GM23338 (cell line): ENCODE measurements around the gene MPRIP.

Experiments used
- POLR2AphosphoS5 ChIP-seq: IDR thresholded peaks from 2 replicates; pipeline ENCODE4 v1.6.1; 2016; ENCODE audit warnings: antibody characterized with exemption, low read depth
- TF ChIP-seq, protein P1 (sequence below), 2 experiments: fragments of 200-600 bp in 1 of 2; sonication (generic) in 1 of 2; conservative IDR thresholded peaks; 2 replicates each; pipeline versions ENCODE4 v1.5.1 to v1.6.1; 2016 to 2017; ENCODE audit warnings: antibody characterized with exemption in 2 of 2, low read depth in 2 of 2, mild to moderate bottlenecking in 2 of 2, moderate library complexity in 1 of 2

DNA sequence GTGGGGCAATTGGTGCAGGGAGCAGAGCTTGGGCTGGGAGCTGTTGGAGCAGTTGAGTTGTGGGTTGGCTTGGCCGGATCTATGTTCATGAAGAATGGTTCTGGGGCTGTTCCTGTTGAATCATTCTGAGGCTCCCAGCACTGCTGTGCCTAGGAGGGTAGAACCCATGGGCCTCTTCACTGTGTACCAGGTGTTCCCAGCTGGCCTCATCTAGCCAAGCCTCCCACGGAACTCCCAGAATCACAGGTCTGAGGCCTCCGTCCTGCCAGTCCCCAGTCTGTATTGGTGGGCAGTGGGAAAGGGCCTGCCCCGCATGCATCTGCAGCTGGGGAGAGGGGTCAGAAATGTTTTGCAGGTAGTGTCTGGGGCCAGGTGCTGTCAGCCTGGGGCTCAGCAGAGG is 74.1 kb downstream of the MPRIP start:
- TF ChIP-seq, protein P1, sequence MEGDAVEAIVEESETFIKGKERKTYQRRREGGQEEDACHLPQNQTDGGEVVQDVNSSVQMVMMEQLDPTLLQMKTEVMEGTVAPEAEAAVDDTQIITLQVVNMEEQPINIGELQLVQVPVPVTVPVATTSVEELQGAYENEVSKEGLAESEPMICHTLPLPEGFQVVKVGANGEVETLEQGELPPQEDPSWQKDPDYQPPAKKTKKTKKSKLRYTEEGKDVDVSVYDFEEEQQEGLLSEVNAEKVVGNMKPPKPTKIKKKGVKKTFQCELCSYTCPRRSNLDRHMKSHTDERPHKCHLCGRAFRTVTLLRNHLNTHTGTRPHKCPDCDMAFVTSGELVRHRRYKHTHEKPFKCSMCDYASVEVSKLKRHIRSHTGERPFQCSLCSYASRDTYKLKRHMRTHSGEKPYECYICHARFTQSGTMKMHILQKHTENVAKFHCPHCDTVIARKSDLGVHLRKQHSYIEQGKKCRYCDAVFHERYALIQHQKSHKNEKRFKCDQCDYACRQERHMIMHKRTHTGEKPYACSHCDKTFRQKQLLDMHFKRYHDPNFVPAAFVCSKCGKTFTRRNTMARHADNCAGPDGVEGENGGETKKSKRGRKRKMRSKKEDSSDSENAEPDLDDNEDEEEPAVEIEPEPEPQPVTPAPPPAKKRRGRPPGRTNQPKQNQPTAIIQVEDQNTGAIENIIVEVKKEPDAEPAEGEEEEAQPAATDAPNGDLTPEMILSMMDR (conservative IDR thresholded peaks at IDR 0.05; ENCODE audit: low read depth in 2 of 2): no peak
- TF ChIP-seq POLR2AphosphoS5: no peak
